GM19351 (cell line): ENCODE results near the gene CCT8.
A peak's percentile ranks its signal among the peaks of the same experiment; 100 is the strongest.
"Not testable (repeated sequence)": the region's sequence is repeated elsewhere in the genome, so short reads cannot be mapped to it uniquely, and the experiment has no call there.

Experiments
- ATAC-seq: cut with Tn5 transposase; IDR thresholded peaks from one replicate; pipeline ENCODE4 v1.9.1; 2021; ENCODE audit warnings: mild to moderate bottlenecking, moderate library complexity; ENCODE audit not compliant: unreplicated experiment

CCT8 gene

GRCh38 chr21:29024474-29025327 lies 48.7 kb downstream of the CCT8 start, which contains the start of gene USP16:
Gene USP16 (plus strand): TSS chr21:29024668. CDS start chr21:29027914, 3,246 bp downstream.
- peak; percentile 96 for ATAC-seq

GRCh38 chr21:29022166-29022565 lies 51.3 kb downstream of the CCT8 start:
- no peak for ATAC-seq

- peak; percentile 12 for ATAC-seq
These were observed 54.9 kb downstream of the CCT8 start for GRCh38 chr21:29018540-29018939.

- no peak for ATAC-seq
These were observed 55.7 kb downstream of the CCT8 start for GRCh38 chr21:29017639-29018237.

GRCh38 chr21:29011236-29011635 lies 62.2 kb downstream of the CCT8 start:
- ATAC-seq, result not testable (repeated sequence)

- ATAC-seq, result no peak
These were observed 65.1 kb downstream of the CCT8 start for GRCh38 chr21:29008367-29008766.

- no peak for ATAC-seq
These were observed 65.6 kb downstream of the CCT8 start for GRCh38 chr21:29007810-29008209.

GRCh38 chr21:29007135-29007534 lies 66.3 kb downstream of the CCT8 start:
- no peak for ATAC-seq
